ENCODE results near the gene TEC. TPM values are rescaled to one million over a fixed set of nuclear protein-coding genes. Genes with fewer than 3 reads are reported as not detected.
A peak's percentile ranks its signal among the peaks of the same experiment; 100 is the strongest.

TEC gene
- total RNA-seq, 6 experiments from 2014 or later = 1.5 to 4.2 (median 3.0) TPM

DNA sequence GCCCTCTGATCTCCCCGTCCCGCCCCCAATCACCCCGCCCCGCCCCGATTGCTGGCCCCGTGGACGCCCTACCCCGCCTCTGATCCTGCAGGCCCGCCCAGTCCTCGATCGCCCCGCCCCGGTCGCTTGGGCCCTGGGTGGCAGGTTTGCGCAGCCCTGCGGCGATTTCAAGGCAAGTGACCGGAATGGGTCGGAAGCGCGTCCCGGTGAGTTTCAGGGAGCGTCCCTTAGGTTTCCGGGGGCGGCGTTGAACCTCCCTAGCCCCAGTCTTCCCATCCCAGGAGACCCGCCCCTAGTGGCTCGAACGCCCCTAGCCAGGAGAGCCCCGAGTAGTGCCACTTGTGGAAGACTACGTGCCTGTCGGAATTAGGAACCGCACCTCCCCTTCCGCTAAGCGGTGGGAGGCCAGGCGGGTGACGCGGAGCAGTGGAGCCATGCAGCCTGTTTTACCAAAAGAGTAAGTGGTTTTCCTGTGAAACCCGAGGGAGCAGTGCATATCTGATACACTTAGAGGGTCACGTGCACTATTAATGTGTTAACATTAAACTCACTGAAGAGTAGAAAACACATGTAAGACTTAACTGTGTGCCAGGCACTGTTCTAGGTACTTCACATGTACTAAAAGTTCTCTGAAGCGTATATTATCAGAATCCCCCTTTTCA is 354 bp upstream of the TEC start:
- H3K36me3 ChIP-seq = no peaks in the 10 kb centered on the region
- H3K27me3 ChIP-seq = no peaks in the 10 kb centered on the region
- ATAC-seq = peak; percentile 94 to 98 (median 95)
- peak overlapping the region; percentile 87 to 92 (median 90) for H3K27ac ChIP-seq
- H3K4me3 ChIP-seq = peak overlapping the region; percentile 85 to 92 (median 86)
- WGBS (ENCODE audit: insufficient coverage, low coverage, low lambda C conversion rate, missing lambda C conversion rate) = 8% methylated on average over 9 of the region's 41 CpGs
- TF ChIP-seq, protein P1, sequence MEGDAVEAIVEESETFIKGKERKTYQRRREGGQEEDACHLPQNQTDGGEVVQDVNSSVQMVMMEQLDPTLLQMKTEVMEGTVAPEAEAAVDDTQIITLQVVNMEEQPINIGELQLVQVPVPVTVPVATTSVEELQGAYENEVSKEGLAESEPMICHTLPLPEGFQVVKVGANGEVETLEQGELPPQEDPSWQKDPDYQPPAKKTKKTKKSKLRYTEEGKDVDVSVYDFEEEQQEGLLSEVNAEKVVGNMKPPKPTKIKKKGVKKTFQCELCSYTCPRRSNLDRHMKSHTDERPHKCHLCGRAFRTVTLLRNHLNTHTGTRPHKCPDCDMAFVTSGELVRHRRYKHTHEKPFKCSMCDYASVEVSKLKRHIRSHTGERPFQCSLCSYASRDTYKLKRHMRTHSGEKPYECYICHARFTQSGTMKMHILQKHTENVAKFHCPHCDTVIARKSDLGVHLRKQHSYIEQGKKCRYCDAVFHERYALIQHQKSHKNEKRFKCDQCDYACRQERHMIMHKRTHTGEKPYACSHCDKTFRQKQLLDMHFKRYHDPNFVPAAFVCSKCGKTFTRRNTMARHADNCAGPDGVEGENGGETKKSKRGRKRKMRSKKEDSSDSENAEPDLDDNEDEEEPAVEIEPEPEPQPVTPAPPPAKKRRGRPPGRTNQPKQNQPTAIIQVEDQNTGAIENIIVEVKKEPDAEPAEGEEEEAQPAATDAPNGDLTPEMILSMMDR (IDR thresholded peaks at IDR 0.05) = peak in 3 of 4 donors; percentile 15 to 36 (median 16)
- TF ChIP-seq POLR2A (IDR thresholded peaks at IDR 0.05) = peak; percentile 63
- DNase-seq = peak; percentile 97 to 98 (median 98)
- no peaks in the 10 kb centered on the region for H3K9me3 ChIP-seq
- peaks cover 0 to 26% (median 0%) of the 10 kb centered on the region in 4 donors for H3K4me1 ChIP-seq
- intact Hi-C loops (cut with DNase I) = loop anchor here in 1 of 2 donors (10.0 kb wide), 1 partner anchor 145 kb away; no protein-coding TSS in a partner anchor

DNA sequence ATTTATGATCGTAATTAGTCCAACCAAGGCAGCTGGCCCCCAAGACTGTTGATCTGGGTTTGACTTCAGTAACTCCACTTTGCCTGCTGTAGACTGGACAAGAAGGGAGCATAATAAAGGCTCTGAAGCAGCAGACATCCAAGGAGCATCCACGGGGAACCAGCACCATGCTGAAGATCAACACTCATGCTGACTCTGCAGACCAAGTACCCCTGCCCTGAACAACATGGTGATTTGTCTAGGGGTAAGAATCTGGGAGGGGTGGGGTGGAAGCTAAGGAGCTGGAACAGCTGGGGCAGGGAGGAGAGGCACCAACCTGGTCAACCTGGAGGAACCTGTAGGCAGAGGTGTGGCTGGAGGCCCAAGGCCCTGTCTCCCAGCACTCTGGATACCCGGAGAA is 2.1 kb downstream of the TEC start:
- Histone ChIP-seq H3K36me3 (no peaks in the 10 kb centered on the region), H3K4me3 (no peak overlapping the region), H3K27ac (no peak overlapping the region), H3K4me1 (peaks cover 0 to 26% (median 0%) of the 10 kb centered on the region in 4 donors), H3K9me3 (no peaks in the 10 kb centered on the region), H3K27me3 (no peaks in the 10 kb centered on the region)
- DNase-seq = no peak
- intact Hi-C loops (cut with DNase I) = no loop called here
- 91% methylated on average over 2 of the region's 3 CpGs for WGBS (ENCODE audit: insufficient coverage, low coverage, low lambda C conversion rate, missing lambda C conversion rate)
- no peak for ATAC-seq
- TF ChIP-seq, protein P1 (IDR thresholded peaks at IDR 0.05) = no peak
- no peak for TF ChIP-seq POLR2A (IDR thresholded peaks at IDR 0.05)

DNA sequence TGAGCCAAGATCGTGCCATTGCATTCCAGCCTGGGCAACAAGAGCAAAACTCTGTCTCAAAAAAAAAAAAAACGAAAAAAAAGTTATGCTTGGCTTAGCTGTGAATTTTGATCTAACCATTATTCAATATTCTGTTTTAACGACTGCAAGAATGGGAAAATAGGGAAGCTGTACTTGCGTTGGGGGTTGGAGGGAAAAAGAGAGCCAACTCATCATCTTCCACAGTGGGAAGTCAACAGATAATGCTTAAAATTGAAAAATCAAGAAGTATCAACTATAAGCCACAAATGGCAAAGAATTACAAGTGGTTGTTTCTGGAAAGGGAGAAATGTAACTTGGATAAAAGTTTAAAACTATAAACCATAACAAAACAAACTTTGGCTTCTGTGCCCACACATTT is 2.9 kb downstream of the TEC start:
- Histone ChIP-seq H3K27me3 (no peaks in the 10 kb centered on the region), H3K27ac (no peak overlapping the region), H3K9me3 (no peaks in the 10 kb centered on the region), H3K4me3 (no peak overlapping the region), H3K36me3 (no peaks in the 10 kb centered on the region), H3K4me1 (peaks cover 0 to 26% (median 0%) of the 10 kb centered on the region in 4 donors)
- ATAC-seq (no peak), DNase-seq (no peak)
- TF ChIP-seq POLR2A (IDR thresholded peaks at IDR 0.05) = no peak
- TF ChIP-seq, protein P1 (IDR thresholded peaks at IDR 0.05) = no peak
- 70% methylated on average over 4 of the region's 4 CpGs for WGBS (ENCODE audit: insufficient coverage, low coverage, low lambda C conversion rate, missing lambda C conversion rate)
- intact Hi-C loops (cut with DNase I) = no loop called here

- no peak for TF ChIP-seq POLR2A (IDR thresholded peaks at IDR 0.05)
- TF ChIP-seq, protein P1 (IDR thresholded peaks at IDR 0.05) = no peak
- peak in 1 of 4 donors; percentile 33 for ATAC-seq
- intact Hi-C loops (cut with DNase I) = no loop called here
Observed at GRCh38 chr4:48262926-48263325, 6.7 kb downstream of the TEC start.

More at GRCh38 chr4:48262926-48263325, 6.7 kb downstream of the TEC start:
- Histone ChIP-seq H3K4me3 (no peak overlapping the region), H3K4me1 (peaks cover 0 to 18% (median 0%) of the 10 kb centered on the region in 4 donors), H3K36me3 (no peaks in the 10 kb centered on the region), H3K27me3 (no peaks in the 10 kb centered on the region), H3K9me3 (no peaks in the 10 kb centered on the region), H3K27ac (no peak overlapping the region)
- 47% methylated on average over 3 of the region's 3 CpGs for WGBS (ENCODE audit: insufficient coverage, low coverage, low lambda C conversion rate, missing lambda C conversion rate)
- DNase-seq = no peak
